Lower lobe of right lung (tissue), 2 donors: Measurements from ENCODE around the gene ATP6V0A1. TPM values are rescaled to one million over a fixed set of nuclear protein-coding genes. Genes with fewer than 3 reads are reported as not detected.
A peak's percentile ranks its signal among the peaks of the same experiment; 100 is the strongest.

Experiments
- ATAC-seq, 2 donors: fragments of 200-7000 bp; cut with Tn5 transposase; one replicate each; pipeline ENCODE4 v1.9.1; 2020 to 2022; ENCODE audit warnings: mild to moderate bottlenecking in 2 of 2, moderate library complexity in 2 of 2
- DNase-seq: peaks from one replicate; pipeline ENCODE4 v3.0.0-alpha.2; 2020
- H3K27ac ChIP-seq: fragments of 200-600 bp; one replicate; pipeline ENCODE4 v1.8.0; 2022
- H3K27me3 ChIP-seq: fragments of 200-600 bp; one replicate; pipeline ENCODE4 v1.8.0; 2022; ENCODE audit warnings: low read depth
- H3K36me3 ChIP-seq: fragments of 200-600 bp; one replicate; pipeline ENCODE4 v1.8.0; 2022; ENCODE audit warnings: mild to moderate bottlenecking
- H3K4me1 ChIP-seq: fragments of 200-600 bp; one replicate; pipeline ENCODE4 v1.8.0; 2022
- H3K4me3 ChIP-seq: fragments of 200-600 bp; one replicate; pipeline ENCODE4 v1.8.0; 2022; ENCODE audit warnings: mild to moderate bottlenecking
- H3K9me3 ChIP-seq: fragments of 200-600 bp; one replicate; pipeline ENCODE4 v1.8.0; 2022
- CTCF ChIP-seq: fragments of 200-600 bp; IDR thresholded peaks from one replicate; pipeline ENCODE4 v1.8.0; 2022; ENCODE audit warnings: antibody characterized with exemption, mild to moderate bottlenecking
- intact Hi-C: fragments of 100-400 bp; cut with DNase I; formaldehyde crosslinking; loops from one replicate; pipeline ENCODE4 v1.11.0; 2022
- total RNA-seq: library from RNA; stranded (reverse); fragmentation: NEBNext Ultra II Directional; extraction: Animal tissue kit (Norgen Biotek cat#: 25700); gene quantifications from one replicate; pipeline ENCODE4 v1.2.1, GENCODE V29; 2021
- donor health status: DM: no; HTN: yes; CAD: no; lungs with severe emphysema.

Gene ATP6V0A1
- total RNA-seq, 1 donor from 2014 or later: 107 TPM

- H3K4me1 ChIP-seq: peaks cover 49% of the 10 kb centered on the region
- no peak for TF ChIP-seq CTCF
- no peaks in the 10 kb centered on the region for H3K9me3 ChIP-seq
- ATAC-seq: peak; percentile 49 to 61
- peak; percentile 68 for DNase-seq
- intact Hi-C loops: no loop called here
- H3K27me3 ChIP-seq: peaks cover 19% of the 10 kb centered on the region
- peak overlapping the region; percentile 94 for H3K27ac ChIP-seq
- H3K36me3 ChIP-seq: no peaks in the 10 kb centered on the region
- peak overlapping the region; percentile 94 for H3K4me3 ChIP-seq
Observed at GRCh38 chr17:42422412-42422957, 36.2 kb upstream of the ATP6V0A1 start.

GRCh38 chr17:42422958-42423712 lies 35.5 kb upstream of the ATP6V0A1 start, which contains the start of gene CAVIN1:
CAVIN1 (minus strand) TSS chr17:42423256; CDS start chr17:42423097, 159 bp downstream.
- DNase-seq: peak; percentile 95
- peak; percentile 92 to 96 for ATAC-seq
- Histone ChIP-seq H3K27me3 (peaks cover 19% of the 10 kb centered on the region), H3K4me1 (peaks cover 46% of the 10 kb centered on the region), H3K9me3 (no peaks in the 10 kb centered on the region), H3K36me3 (no peaks in the 10 kb centered on the region), H3K4me3 (peak within 1 kb of the TSS; percentile 94), H3K27ac (peak within 1 kb of the TSS; percentile 94)
- intact Hi-C loops: no loop called here
- no peak for TF ChIP-seq CTCF

- H3K27ac ChIP-seq: peak overlapping the region; percentile 94
- peaks cover 46% of the 10 kb centered on the region for H3K4me1 ChIP-seq
- TF ChIP-seq CTCF: no peak
Observed at GRCh38 chr17:42423766-42424165, 34.9 kb upstream of the ATP6V0A1 start.

GRCh38 chr17:42424991-42425610 lies 33.6 kb upstream of the ATP6V0A1 start:
- Histone ChIP-seq H3K27me3 (peaks cover 19% of the 10 kb centered on the region), H3K9me3 (no peaks in the 10 kb centered on the region), H3K4me3 (no peak overlapping the region), H3K27ac (no peak overlapping the region), H3K4me1 (peaks cover 42% of the 10 kb centered on the region), H3K36me3 (no peaks in the 10 kb centered on the region)
- TF ChIP-seq CTCF: no peak
- intact Hi-C loops: no loop called here
- no peak for DNase-seq
- no peak for ATAC-seq

More at GRCh38 chr17:42423766-42424165, 34.9 kb upstream of the ATP6V0A1 start:
- intact Hi-C loops: no loop called here
- DNase-seq (no peak), ATAC-seq (no peak)
- peak overlapping the region; percentile 94 for H3K4me3 ChIP-seq
- no peaks in the 10 kb centered on the region for H3K9me3 ChIP-seq
- peaks cover 19% of the 10 kb centered on the region for H3K27me3 ChIP-seq
- H3K36me3 ChIP-seq: no peaks in the 10 kb centered on the region

- ATAC-seq: peak; percentile 82 to 86
- Histone ChIP-seq H3K27ac (no peak overlapping the region), H3K27me3 (no peaks in the 10 kb centered on the region), H3K4me3 (no peak overlapping the region), H3K9me3 (no peaks in the 10 kb centered on the region), H3K36me3 (no peaks in the 10 kb centered on the region), H3K4me1 (peaks cover 26% of the 10 kb centered on the region)
- DNase-seq: no peak
- intact Hi-C loops: no loop called here
- TF ChIP-seq CTCF: peak; percentile 76
Observed at GRCh38 chr17:42428141-42428944, 30.3 kb upstream of the ATP6V0A1 start.
